ENCODE results near the gene PPP2R5E. TPM values are rescaled to one million over a fixed set of nuclear protein-coding genes. Genes with fewer than 3 reads are reported as not detected.
A peak's percentile ranks its signal among the peaks of the same experiment; 100 is the strongest.
"Not testable (repeated sequence)": the region's sequence is repeated elsewhere in the genome, so short reads cannot be mapped to it uniquely, and the experiment has no call there.

Gene PPP2R5E
- 55.3 and 56.7 TPM in 2 replicates for total RNA-seq
- long read RNA-seq, full-length matches to known transcripts, result 2 of 15 reads
- long read RNA-seq, partial matches to known transcripts, result 8 of 15 reads
- long read RNA-seq, other reads (novel, unspliced or antisense), result 5 of 15 reads

DNA sequence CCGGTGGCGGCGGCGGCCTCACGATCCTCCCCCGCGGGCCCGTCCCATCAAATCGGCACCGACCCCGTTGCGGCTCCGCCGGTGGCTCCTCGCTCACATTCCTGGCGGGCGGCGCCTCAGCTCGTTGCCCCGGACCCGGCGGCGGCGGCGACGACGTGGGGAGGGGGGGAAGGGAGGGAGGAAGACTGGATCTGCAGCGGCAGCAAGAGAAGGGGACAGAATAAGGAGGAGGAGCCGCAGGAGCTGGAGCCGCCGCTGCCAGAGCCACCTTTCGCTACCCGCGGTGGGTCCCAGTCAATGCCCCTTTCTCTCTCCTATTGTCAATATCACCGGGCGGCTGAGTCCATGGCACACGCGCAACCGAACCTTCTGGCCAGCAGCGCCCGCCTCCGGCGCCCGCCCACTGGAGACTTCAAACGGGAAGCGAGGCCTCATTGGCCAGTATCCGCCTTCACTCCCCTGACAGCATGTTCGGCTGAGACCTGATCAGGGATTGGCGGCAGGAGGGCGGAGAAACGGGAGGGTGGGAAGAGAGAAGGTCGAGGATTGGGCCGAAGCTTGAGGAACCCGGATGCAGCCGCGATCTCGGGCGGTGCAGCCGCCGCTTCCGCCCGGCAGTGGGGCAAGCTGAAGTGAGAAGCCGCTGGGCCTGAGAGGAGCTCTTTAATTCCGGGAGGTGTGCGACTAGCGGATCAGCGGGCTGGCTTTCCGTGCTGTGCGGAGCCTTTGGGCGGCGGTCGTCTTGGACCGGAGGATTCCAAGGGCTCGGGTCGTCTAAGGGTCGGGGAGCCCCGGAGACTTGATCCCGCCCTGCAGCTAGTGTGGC is at the start of gene PPP2R5E:
Gene PPP2R5E (minus strand): TSS at position 378 of the 826 bp plus-strand sequence. CDS start 3,692 bp downstream, outside the sequence.
- DNase-seq (ENCODE audit: low spot score, unreplicated experiment), result peak; percentile 94
- peaks cover 17% of the 10 kb centered on the region for H3K4me1 Mint-ChIP-seq (ENCODE audit: low read depth)
- H3K9me3 Mint-ChIP-seq (ENCODE audit: low read depth), result no peaks in the 10 kb centered on the region
- H3K4me3 Mint-ChIP-seq (ENCODE audit: low read depth), result peak within 1 kb of the TSS; percentile 93
- H3K27me3 Mint-ChIP-seq, result no peaks in the 10 kb centered on the region
- TF ChIP-seq, protein P1, sequence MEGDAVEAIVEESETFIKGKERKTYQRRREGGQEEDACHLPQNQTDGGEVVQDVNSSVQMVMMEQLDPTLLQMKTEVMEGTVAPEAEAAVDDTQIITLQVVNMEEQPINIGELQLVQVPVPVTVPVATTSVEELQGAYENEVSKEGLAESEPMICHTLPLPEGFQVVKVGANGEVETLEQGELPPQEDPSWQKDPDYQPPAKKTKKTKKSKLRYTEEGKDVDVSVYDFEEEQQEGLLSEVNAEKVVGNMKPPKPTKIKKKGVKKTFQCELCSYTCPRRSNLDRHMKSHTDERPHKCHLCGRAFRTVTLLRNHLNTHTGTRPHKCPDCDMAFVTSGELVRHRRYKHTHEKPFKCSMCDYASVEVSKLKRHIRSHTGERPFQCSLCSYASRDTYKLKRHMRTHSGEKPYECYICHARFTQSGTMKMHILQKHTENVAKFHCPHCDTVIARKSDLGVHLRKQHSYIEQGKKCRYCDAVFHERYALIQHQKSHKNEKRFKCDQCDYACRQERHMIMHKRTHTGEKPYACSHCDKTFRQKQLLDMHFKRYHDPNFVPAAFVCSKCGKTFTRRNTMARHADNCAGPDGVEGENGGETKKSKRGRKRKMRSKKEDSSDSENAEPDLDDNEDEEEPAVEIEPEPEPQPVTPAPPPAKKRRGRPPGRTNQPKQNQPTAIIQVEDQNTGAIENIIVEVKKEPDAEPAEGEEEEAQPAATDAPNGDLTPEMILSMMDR (IDR thresholded peaks at IDR 0.05; ENCODE audit: unreplicated experiment), result no peak
- peaks cover 9% of the 10 kb centered on the region for H3K36me3 Mint-ChIP-seq (ENCODE audit: insufficient read depth)
- peak within 1 kb of the TSS; percentile 97 for H3K27ac Mint-ChIP-seq

DNA sequence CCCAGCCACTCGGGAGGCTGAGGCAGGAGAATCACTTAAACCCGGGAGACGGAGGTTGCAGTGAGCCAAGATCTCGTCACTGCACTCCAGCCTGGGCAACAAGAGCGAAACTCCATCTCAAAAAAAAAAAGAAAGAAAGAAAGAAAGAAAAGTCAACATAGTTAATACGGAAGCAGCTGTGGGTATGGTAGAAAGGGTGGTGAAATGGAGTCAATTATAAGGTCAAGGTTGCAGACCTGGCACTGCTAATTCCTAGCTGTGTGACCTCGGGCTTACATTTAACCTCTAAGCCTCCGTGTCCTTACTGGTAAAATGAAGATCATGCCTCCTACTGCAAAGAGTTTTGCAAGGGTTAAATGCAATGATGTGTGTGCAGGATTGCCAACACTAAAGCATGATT is 39.9 kb upstream of the PPP2R5E start:
- not testable (repeated sequence) for H3K27ac Mint-ChIP-seq; DNase-seq (ENCODE audit: low spot score, unreplicated experiment); H3K36me3 Mint-ChIP-seq (ENCODE audit: insufficient read depth); H3K9me3 Mint-ChIP-seq (ENCODE audit: low read depth); H3K4me1 Mint-ChIP-seq (ENCODE audit: low read depth); H3K4me3 Mint-ChIP-seq (ENCODE audit: low read depth); H3K27me3 Mint-ChIP-seq

GRCh38 chr14:63581491-63581890 is 38.3 kb upstream of the PPP2R5E start:
- H3K9me3 Mint-ChIP-seq (ENCODE audit: low read depth), result no peaks in the 10 kb centered on the region
- H3K4me3 Mint-ChIP-seq (ENCODE audit: low read depth), result no peak overlapping the region
- H3K4me1 Mint-ChIP-seq (ENCODE audit: low read depth), result no peaks in the 10 kb centered on the region
- H3K36me3 Mint-ChIP-seq (ENCODE audit: insufficient read depth), result no peaks in the 10 kb centered on the region
- TF ChIP-seq, protein P1 (IDR thresholded peaks at IDR 0.05; ENCODE audit: unreplicated experiment), result no peak
- H3K27ac Mint-ChIP-seq, result no peak overlapping the region
- H3K27me3 Mint-ChIP-seq, result no peaks in the 10 kb centered on the region
- DNase-seq (ENCODE audit: low spot score, unreplicated experiment), result no peak

- Mint-ChIP-seq H3K27ac (no peak overlapping the region), H3K4me3 (ENCODE audit: low read depth) (no peak overlapping the region), H3K27me3 (no peaks in the 10 kb centered on the region), H3K4me1 (ENCODE audit: low read depth) (no peaks in the 10 kb centered on the region), H3K9me3 (ENCODE audit: low read depth) (no peaks in the 10 kb centered on the region), H3K36me3 (ENCODE audit: insufficient read depth) (no peaks in the 10 kb centered on the region)
- TF ChIP-seq, protein P1 (IDR thresholded peaks at IDR 0.05; ENCODE audit: unreplicated experiment), result no peak
- no peak for DNase-seq (ENCODE audit: low spot score, unreplicated experiment)
These were observed 35.1 kb upstream of the PPP2R5E start for GRCh38 chr14:63578300-63578699.

DNA sequence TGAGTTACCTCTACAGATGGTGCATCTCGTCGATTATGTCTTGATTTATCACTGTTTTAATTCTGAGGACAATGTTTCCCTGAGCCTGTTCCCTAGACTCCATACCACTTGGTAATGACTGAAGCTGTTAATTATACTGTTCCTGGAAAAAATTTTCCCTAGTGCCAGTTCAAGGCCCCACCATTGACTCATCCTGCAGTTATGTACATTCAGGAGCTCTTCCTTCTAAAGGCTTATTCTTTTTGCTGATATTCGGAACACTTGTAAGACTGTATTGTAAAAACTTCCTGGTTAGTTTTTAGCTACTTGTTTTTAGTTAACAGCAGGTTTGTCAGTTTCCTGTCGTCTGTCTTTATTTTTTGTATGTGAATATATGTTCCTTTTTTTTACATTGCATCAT is 30.4 kb upstream of the PPP2R5E start:
- Mint-ChIP-seq H3K27ac (no peak overlapping the region), H3K36me3 (ENCODE audit: insufficient read depth) (no peaks in the 10 kb centered on the region), H3K9me3 (ENCODE audit: low read depth) (no peaks in the 10 kb centered on the region), H3K4me3 (ENCODE audit: low read depth) (no peak overlapping the region), H3K4me1 (ENCODE audit: low read depth) (no peaks in the 10 kb centered on the region), H3K27me3 (no peaks in the 10 kb centered on the region)
- DNase-seq (ENCODE audit: low spot score, unreplicated experiment), result no peak
- TF ChIP-seq, protein P1 (IDR thresholded peaks at IDR 0.05; ENCODE audit: unreplicated experiment), result no peak

- Mint-ChIP-seq H3K4me1 (ENCODE audit: low read depth) (peaks cover 3% of the 10 kb centered on the region), H3K36me3 (ENCODE audit: insufficient read depth) (no peaks in the 10 kb centered on the region), H3K9me3 (ENCODE audit: low read depth) (no peaks in the 10 kb centered on the region), H3K27me3 (no peaks in the 10 kb centered on the region), H3K4me3 (ENCODE audit: low read depth) (no peak overlapping the region), H3K27ac (no peak overlapping the region)
- TF ChIP-seq, protein P1 (IDR thresholded peaks at IDR 0.05; ENCODE audit: unreplicated experiment), result no peak
- no peak for DNase-seq (ENCODE audit: low spot score, unreplicated experiment)
These were observed 22.3 kb upstream of the PPP2R5E start for GRCh38 chr14:63565448-63565847.

Data from progenitor cell of endocrine pancreas (in vitro differentiated cells).